Activated T-cell treated with anti-CD3 and anti-CD28 coated beads, Interleukin-2, amount 50 U/mL, for 72 hours (primary cell): Measurements from ENCODE around the gene ZCWPW2. TPM values are rescaled to one million over a fixed set of nuclear protein-coding genes. Genes with fewer than 3 reads are reported as not detected.

Experiments
- ATAC-seq, 2 donors: fragments of 150-1000 bp; cut with Tn5 transposase; replicated peaks in 1 of 2; 2 replicates each; pipeline ENCODE4 v1.10.0; 2021; ENCODE audit warnings: moderate library complexity in 2 of 2, mild to moderate bottlenecking in 1 of 2
- DNase-seq, 2 donors: peaks; one replicate each; pipeline ENCODE4 v3.0.0; 2021 to 2022; ENCODE audit warnings: mixed read lengths in 1 of 2
- H3K27ac Mint-ChIP-seq: one replicate; pipeline ENCODE4 v1.8.0; 2022; ENCODE audit warnings: mild to moderate bottlenecking, moderate library complexity, mixed read lengths
- H3K27me3 Mint-ChIP-seq: one replicate; pipeline ENCODE4 v1.8.0; 2022; ENCODE audit warnings: low read depth, mixed read lengths
- H3K36me3 Mint-ChIP-seq, 2 donors: one replicate each; pipeline ENCODE4 v1.8.0; 2022; ENCODE audit warnings: mixed read lengths in 2 of 2, mild to moderate bottlenecking in 1 of 2; ENCODE audit not compliant: insufficient read depth in 2 of 2
- H3K4me1 Mint-ChIP-seq: one replicate; pipeline ENCODE4 v1.8.0; 2022; ENCODE audit warnings: low read depth, mixed read lengths
- H3K4me3 Mint-ChIP-seq, 2 donors: one replicate each; pipeline ENCODE4 v1.8.0; 2022; ENCODE audit warnings: mild to moderate bottlenecking in 2 of 2, mixed read lengths in 2 of 2, moderate library complexity in 2 of 2
- H3K9me3 Mint-ChIP-seq, 2 donors: one replicate each; pipeline ENCODE4 v1.8.0; 2022; ENCODE audit warnings: mixed read lengths in 2 of 2
- total RNA-seq, 2 donors: library from RNA; stranded (reverse); gene quantifications; one replicate each; pipeline ENCODE4 v1.2.3, GENCODE V29; 2022

The ZCWPW2 gene
- total RNA-seq, 2 donors from 2014 or later = 0.35 to 0.55 TPM

- Mint-ChIP-seq H3K4me3 (no peak overlapping the region), H3K27me3 (no peaks in the 10 kb centered on the region), H3K9me3 (peaks cover 14% of the 10 kb centered on the region in 2 donors), H3K4me1 (no peaks in the 10 kb centered on the region), H3K36me3 (peaks cover 3 to 8% of the 10 kb centered on the region in 2 donors), H3K27ac (no peak overlapping the region)
- no peak for ATAC-seq
- DNase-seq = no peak
Observed at GRCh38 chr3:28544831-28545230, 196.3 kb downstream of the ZCWPW2 start.

GRCh38 chr3:28547677-28548076 lies 199.2 kb downstream of the ZCWPW2 start:
- H3K36me3 Mint-ChIP-seq = peaks cover 0 to 1% of the 10 kb centered on the region in 2 donors
- H3K27ac Mint-ChIP-seq = no peak overlapping the region
- DNase-seq = no peak
- no peaks in the 10 kb centered on the region for H3K4me1 Mint-ChIP-seq
- H3K27me3 Mint-ChIP-seq = no peaks in the 10 kb centered on the region
- no peak overlapping the region for H3K4me3 Mint-ChIP-seq
- no peak for ATAC-seq
- peaks cover 7 to 16% of the 10 kb centered on the region in 2 donors for H3K9me3 Mint-ChIP-seq

GRCh38 chr3:28553175-28553574 lies 204.7 kb downstream of the ZCWPW2 start:
- Mint-ChIP-seq H3K4me1 (no peaks in the 10 kb centered on the region), H3K9me3 (peaks cover 2 to 6% of the 10 kb centered on the region in 2 donors), H3K36me3 (no peaks in the 10 kb centered on the region), H3K27ac (no peak overlapping the region), H3K4me3 (no peak overlapping the region), H3K27me3 (no peaks in the 10 kb centered on the region)
- ATAC-seq (no peak), DNase-seq (no peak)

GRCh38 chr3:28556195-28556594 lies 207.7 kb downstream of the ZCWPW2 start:
- no peak for ATAC-seq
- H3K27ac Mint-ChIP-seq = no peak overlapping the region
- no peaks in the 10 kb centered on the region for H3K27me3 Mint-ChIP-seq

GRCh38 chr3:28564211-28564610 lies 215.7 kb downstream of the ZCWPW2 start:
- Mint-ChIP-seq H3K4me1 (no peaks in the 10 kb centered on the region), H3K36me3 (no peaks in the 10 kb centered on the region), H3K27ac (no peak overlapping the region), H3K9me3 (peaks cover 2% of the 10 kb centered on the region in 2 donors), H3K27me3 (peaks cover 4% of the 10 kb centered on the region), H3K4me3 (no peak overlapping the region)
- DNase-seq (no peak), ATAC-seq (no peak)

More at GRCh38 chr3:28556195-28556594, 207.7 kb downstream of the ZCWPW2 start:
- Mint-ChIP-seq H3K4me1 (no peaks in the 10 kb centered on the region), H3K9me3 (peaks cover 3 to 5% of the 10 kb centered on the region in 2 donors), H3K36me3 (no peaks in the 10 kb centered on the region), H3K4me3 (no peak overlapping the region)
- no peak for DNase-seq

GRCh38 chr3:28569357-28569756 lies 220.8 kb downstream of the ZCWPW2 start:
- ATAC-seq (no peak), DNase-seq (no peak)
- Mint-ChIP-seq H3K27me3 (peaks cover 18% of the 10 kb centered on the region), H3K27ac (no peak overlapping the region), H3K36me3 (no peaks in the 10 kb centered on the region), H3K4me1 (no peaks in the 10 kb centered on the region), H3K9me3 (peaks cover 0 to 2% of the 10 kb centered on the region in 2 donors), H3K4me3 (no peak overlapping the region)

- Mint-ChIP-seq H3K4me3 (no peak overlapping the region), H3K27ac (no peak overlapping the region), H3K36me3 (no peaks in the 10 kb centered on the region), H3K9me3 (no peaks in the 10 kb centered on the region), H3K27me3 (peaks cover 47% of the 10 kb centered on the region), H3K4me1 (peaks cover 10% of the 10 kb centered on the region)
- DNase-seq (no peak), ATAC-seq (no peak)
Observed at GRCh38 chr3:28574036-28574435, 225.5 kb downstream of the ZCWPW2 start.

- ATAC-seq = no peak
- Mint-ChIP-seq H3K4me1 (peaks cover 10% of the 10 kb centered on the region), H3K27me3 (peaks cover 56% of the 10 kb centered on the region), H3K36me3 (no peaks in the 10 kb centered on the region), H3K4me3 (peak overlapping the region; percentile 41 to 54), H3K9me3 (no peaks in the 10 kb centered on the region), H3K27ac (no peak overlapping the region)
- no peak for DNase-seq
Observed at GRCh38 chr3:28575100-28575745, 226.7 kb downstream of the ZCWPW2 start.

Other genes starting within 250 kb of the ZCWPW2 start
- gene CMC1, start 107.1 kb upstream of the ZCWPW2 start, total RNA-seq = 10 to 100 TPM; 22.8 to 24.2 TPM
- gene AZI2, start 103 bp downstream of the ZCWPW2 start, total RNA-seq = 10 to 100 TPM; 51.4 to 58.2 TPM